Activated T-cell treated with anti-CD3 and anti-CD28 coated beads for 1 hour (primary cell): ENCODE data around the gene PRR14L.
"Not testable (repeated sequence)": the region's sequence is repeated elsewhere in the genome, so short reads cannot be mapped to it uniquely, and the experiment has no call there.

Experiments
- DNase-seq: peaks from one replicate; pipeline ENCODE4 v3.0.0-alpha.2; 2020; ENCODE audit warnings: low read depth

Gene PRR14L

DNA sequence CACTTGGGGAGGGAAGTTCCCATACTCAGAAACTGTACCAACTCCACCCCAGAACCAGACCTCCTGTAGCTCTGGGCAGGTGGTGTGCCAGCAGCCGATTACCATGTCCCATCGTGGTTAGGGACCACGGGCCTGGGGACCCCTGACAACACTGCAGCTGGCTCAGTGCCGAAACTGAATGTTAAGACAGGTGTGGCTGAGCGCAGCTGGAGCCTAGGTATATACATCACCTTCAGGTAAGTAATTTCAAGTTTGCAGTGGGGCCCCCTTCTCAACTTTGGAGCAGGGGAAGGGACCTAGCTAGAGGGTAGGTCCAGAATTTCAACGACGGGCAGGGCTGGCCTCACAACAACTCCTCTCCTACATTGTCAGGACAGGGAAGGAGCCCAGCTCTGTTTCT lies 67.2 kb downstream of the PRR14L start:
- no peak for DNase-seq

DNA sequence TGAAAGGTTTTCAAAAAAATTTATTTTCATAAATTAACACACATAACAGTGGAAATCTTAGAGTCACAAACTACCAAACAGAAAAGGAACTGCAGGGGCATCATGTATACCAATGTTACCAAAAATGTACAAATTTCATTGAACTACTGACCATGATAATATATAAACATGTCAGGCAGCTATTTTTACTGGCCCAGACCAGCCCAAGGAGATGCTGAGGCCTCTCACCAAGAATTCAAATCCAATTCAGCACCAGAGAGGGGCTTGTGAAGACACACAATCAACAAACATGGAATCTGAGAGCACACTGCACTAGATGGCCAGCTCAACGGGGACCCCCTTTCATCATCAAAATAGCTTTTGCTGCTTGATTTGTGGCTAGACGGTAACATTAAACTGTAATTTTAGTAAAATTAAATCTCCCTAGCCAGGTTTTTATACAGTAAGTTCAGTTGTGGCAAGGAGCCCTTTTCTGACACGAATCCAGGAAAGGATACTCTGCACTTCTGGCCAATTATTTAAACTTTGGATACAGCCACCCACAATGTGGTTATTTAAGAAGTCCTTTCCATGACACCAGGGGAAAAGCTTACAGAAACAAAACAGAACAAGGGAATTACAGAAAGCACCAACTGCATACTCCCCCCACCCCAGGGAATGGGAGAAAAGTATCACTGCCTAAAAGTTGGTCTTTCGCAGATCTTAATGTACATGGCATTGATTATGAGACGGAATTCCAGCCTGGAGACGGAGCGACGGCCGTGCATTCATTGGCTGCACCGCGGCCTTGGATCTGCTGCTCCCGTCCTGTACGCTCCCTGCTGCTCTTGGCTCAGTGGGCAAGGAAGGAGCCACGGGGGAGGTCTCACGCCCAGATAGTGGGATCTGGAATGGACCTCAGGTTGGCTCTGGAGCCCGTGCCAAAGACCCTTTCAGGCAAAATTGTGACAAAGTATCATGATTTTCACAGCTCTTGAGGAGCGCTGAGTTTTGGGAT lies 68.3 kb downstream of the PRR14L start:
- no peak for DNase-seq

GRCh38 chr22:31680861-31681341 lies 69.0 kb downstream of the PRR14L start:
- no peak for DNase-seq

DNA sequence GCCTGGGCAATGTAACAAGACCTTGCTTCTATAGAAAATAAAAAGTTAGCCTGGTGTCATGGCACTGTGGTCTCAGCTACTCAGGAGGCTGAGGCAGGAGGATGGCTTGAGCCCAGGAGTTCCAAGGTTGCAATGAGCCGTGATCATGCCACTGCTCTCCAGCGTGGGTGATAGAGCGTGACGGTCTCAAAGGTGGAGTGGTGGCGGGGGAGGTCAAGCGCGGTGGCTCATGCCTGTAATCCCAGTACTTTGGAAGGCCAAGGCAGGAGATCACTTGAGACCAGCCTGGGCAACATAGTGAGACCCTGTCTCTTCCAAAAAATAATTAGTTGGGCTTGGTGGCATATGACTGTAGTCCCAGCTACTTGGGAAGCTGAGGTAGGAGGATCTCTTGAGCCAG lies 71.2 kb downstream of the PRR14L start:
- no peak for DNase-seq

GRCh38 chr22:31676700-31677099 lies 73.2 kb downstream of the PRR14L start:
- DNase-seq: peak; percentile 83

- DNase-seq: not testable (repeated sequence)
These were observed 75.7 kb downstream of the PRR14L start for GRCh38 chr22:31674219-31674618.

DNA sequence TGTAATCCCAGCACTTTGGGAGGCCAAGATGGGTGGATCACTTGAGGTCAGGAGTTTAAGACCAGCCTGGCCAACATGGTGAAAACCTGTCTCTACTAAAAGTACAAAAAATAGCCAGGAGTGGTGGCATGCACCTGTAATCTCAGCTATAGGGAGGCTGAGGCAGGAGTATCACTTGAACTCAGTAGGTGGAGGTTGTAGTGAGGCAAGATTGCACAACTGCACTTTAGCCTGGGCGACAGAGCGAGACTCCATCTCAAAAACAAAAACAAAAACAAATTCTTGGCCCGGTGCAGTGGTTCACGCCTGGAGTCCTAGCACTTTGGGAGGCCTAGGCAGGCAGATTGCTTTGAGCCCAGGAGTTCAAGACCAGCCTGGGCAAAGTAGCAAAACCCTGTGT lies 81.1 kb downstream of the PRR14L start:
- not testable (repeated sequence) for DNase-seq

DNA sequence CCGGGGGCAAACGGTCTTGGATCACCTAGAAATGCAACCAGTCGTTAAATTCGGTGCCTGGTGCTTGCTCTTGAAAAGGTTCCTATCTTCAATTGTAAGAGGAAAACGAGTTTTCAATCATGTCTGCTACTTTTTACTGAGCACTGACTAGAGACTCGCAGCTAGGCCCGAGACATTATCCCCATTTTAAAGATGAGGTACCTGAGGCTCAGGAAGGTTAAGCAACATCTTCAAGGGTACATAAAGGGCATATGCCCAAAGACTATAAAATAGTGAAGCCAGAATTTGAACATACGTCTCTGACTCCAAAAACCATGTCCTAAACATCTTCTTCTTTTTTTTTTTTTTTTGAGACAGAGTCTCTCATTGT lies 87.3 kb downstream of the PRR14L start:
- no peak for DNase-seq

GRCh38 chr22:31661851-31662667 lies 87.9 kb downstream of the PRR14L start, which contains the start of gene PISD:
Gene PISD (minus strand): TSS chr22:31662215. CDS start chr22:31662208, 7 bp downstream.
- DNase-seq: peak; percentile 94

DNA sequence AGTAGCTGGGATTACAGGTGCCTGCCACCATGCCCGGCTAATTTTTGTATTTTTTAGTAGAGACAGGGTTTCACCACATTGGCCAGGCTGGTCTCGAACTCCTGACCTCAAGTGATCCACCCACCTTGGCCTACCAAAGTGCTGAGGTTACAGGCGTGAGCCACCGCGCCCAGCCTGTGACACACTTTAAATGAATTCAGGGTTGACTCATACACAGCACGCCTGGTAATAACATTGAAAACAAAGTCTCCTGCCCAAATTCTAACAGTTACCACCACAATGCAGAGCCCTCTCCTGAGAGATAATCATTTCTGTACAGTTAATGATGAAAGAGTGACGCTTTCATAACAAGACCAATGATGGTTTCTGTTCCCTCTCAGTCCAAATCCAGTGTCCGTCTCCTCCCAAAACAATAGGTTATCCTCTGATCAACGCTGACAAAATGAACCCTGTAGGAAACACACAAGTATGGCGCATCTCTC lies 89.0 kb downstream of the PRR14L start:
- DNase-seq: not testable (repeated sequence)

- DNase-seq: no peak
These were observed 90.7 kb downstream of the PRR14L start for GRCh38 chr22:31659246-31659645.

GRCh38 chr22:31654408-31654807 lies 95.5 kb downstream of the PRR14L start:
- DNase-seq: no peak

- DNase-seq: no peak
These were observed 96.0 kb downstream of the PRR14L start for GRCh38 chr22:31653944-31654343.

- DNase-seq: no peak
These were observed 96.8 kb downstream of the PRR14L start for GRCh38 chr22:31652911-31653684.

GRCh38 chr22:31652088-31652487 lies 97.8 kb downstream of the PRR14L start:
- no peak for DNase-seq

- no peak for DNase-seq
These were observed 98.3 kb downstream of the PRR14L start for GRCh38 chr22:31651664-31652063.

DNA sequence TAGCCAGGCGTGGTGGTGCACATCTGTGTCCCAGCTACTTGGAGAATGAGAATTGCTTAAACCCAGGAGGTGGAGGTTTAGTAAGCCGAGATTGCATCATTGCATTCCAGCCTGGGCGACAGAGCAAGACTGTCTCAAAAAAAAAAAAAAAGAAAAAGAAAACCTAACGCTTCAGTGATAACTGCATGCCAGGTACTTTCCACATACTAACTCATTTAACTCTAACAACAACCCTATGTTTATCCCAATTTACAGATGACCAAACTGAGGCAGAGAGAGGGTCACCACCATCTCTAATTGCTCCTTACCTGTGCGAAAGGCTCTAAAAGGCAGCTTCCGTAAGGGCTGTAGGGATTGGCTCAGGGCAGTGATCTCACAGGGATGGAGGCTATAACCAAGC lies 99.5 kb downstream of the PRR14L start:
- DNase-seq: no peak

GRCh38 chr22:31647523-31648320 lies 102.2 kb downstream of the PRR14L start:
- no peak for DNase-seq

DNA sequence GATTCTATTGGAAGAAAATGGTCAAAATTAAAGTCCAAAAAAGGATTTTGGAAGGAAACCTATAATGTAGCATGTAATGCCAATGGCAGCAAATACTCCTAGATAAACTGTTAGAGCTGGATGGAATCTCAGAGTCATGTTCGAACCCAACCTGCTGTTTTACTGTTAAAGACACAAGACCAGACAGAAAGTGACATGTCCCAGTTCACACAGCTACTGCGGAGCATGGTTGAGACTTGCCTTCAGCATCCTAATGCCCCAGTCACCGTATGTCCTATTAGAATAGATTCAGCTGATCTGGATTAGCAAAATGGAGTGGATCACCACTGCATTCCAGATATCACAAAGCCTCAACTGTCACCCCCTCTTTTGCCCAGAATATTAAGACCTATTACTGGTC lies 102.9 kb downstream of the PRR14L start:
- DNase-seq: no peak

GRCh38 chr22:31646186-31647019 lies 103.5 kb downstream of the PRR14L start:
- DNase-seq: no peak
